OCI-LY1 (cell line): Measurements from ENCODE around the gene EEF1A1.
"Not testable (repeated sequence)": the region's sequence is repeated elsewhere in the genome, so short reads cannot be mapped to it uniquely, and the experiment has no call there.

Experiments used
- H2AFZ ChIP-seq: fragments of 200-600 bp; sonication (generic), shearing (Covaris generic); 2 replicates; pipeline ENCODE4 v1.6.0; 2014; ENCODE audit warnings: antibody characterized with exemption, mild to moderate bottlenecking, low read length
- H3F3A ChIP-seq: fragments of 200-600 bp; sonication (generic), shearing (Covaris generic); 2 replicates; pipeline ENCODE4 v1.6.0; 2014; ENCODE audit warnings: mild to moderate bottlenecking, antibody characterized with exemption, low read length, moderate library complexity; ENCODE audit not compliant: insufficient read depth
- H3K27ac ChIP-seq: fragments of 200-600 bp; sonication (generic); 2 replicates; pipeline ENCODE4 v1.5.1; 2014; ENCODE audit warnings: low read length, mixed run types, mild to moderate bottlenecking, low read depth; ENCODE audit not compliant: poor library complexity, severe bottlenecking
- H3K27me3 ChIP-seq: fragments of 200-600 bp; sonication (generic); 2 replicates; pipeline ENCODE4 v1.6.0; 2014; ENCODE audit warnings: antibody characterized with exemption, mild to moderate bottlenecking, low read length, moderate library complexity; ENCODE audit not compliant: insufficient read depth
- H3K36me3 ChIP-seq: fragments of 200-600 bp; sonication (generic); 2 replicates; pipeline ENCODE4 v1.6.1; 2014; ENCODE audit warnings: mild to moderate bottlenecking, antibody characterized with exemption, low read length, moderate library complexity, mixed read lengths; ENCODE audit not compliant: insufficient read depth
- H3K4me1 ChIP-seq: fragments of 200-600 bp; sonication (generic); 2 replicates; pipeline ENCODE4 v1.5.1; 2014; ENCODE audit warnings: mild to moderate bottlenecking, low read length, moderate library complexity; ENCODE audit not compliant: insufficient read depth, severe bottlenecking
- H3K4me2 ChIP-seq: fragments of 200-600 bp; sonication (generic), shearing (Covaris generic); 2 replicates; pipeline ENCODE4 v1.6.1; 2014; ENCODE audit warnings: low read length
- H3K4me3 ChIP-seq: fragments of 200-600 bp; sonication (generic); 2 replicates; pipeline ENCODE4 v1.5.1; 2014; ENCODE audit warnings: low read length, low read depth, mild to moderate bottlenecking, mixed read lengths; ENCODE audit not compliant: poor library complexity, severe bottlenecking
- H3K79me2 ChIP-seq: fragments of 200-600 bp; shearing (Covaris generic); 2 replicates; pipeline ENCODE4 v1.6.1; 2016; ENCODE audit warnings: mixed run types, low read length, mixed read lengths; ENCODE audit not compliant: insufficient read depth
- H3K9ac ChIP-seq: fragments of 200-600 bp; sonication (generic), shearing (Covaris generic); 2 replicates; pipeline ENCODE4 v1.6.1; 2014; ENCODE audit warnings: mild to moderate bottlenecking, low read length, mixed read lengths
- H3K9me2 ChIP-seq: fragments of 200-600 bp; sonication (generic), shearing (Covaris generic); 2 replicates; pipeline ENCODE4 v1.6.1; 2014; ENCODE audit warnings: low read depth, mild to moderate bottlenecking, low read length, mixed read lengths
- H3K9me3 ChIP-seq: fragments of 200-600 bp; shearing (Covaris generic); 2 replicates; pipeline ENCODE4 v1.6.1; 2014; ENCODE audit warnings: low read length, mixed read lengths
- H4K20me1 ChIP-seq: fragments of 200-600 bp; sonication (generic), shearing (Covaris generic); 2 replicates; pipeline ENCODE4 v1.6.0; 2016; ENCODE audit warnings: mild to moderate bottlenecking, low read length; ENCODE audit not compliant: insufficient read depth
- EZH2 ChIP-seq: fragments of 200-600 bp; sonication (generic), shearing (Covaris generic); IDR thresholded peaks from 2 replicates; pipeline ENCODE4 v1.8.0; 2017; ENCODE audit warnings: borderline replicate concordance, mixed run types, mild to moderate bottlenecking, antibody characterized with exemption, low read length, moderate library complexity, mixed read lengths
- TF ChIP-seq, protein P1 (sequence below): fragments of 200-600 bp; sonication (generic), shearing (Covaris generic); IDR thresholded peaks from 2 replicates; pipeline ENCODE4 v1.5.1; 2017; ENCODE audit warnings: mild to moderate bottlenecking, antibody characterized with exemption, low read length, moderate library complexity, mixed read lengths

Gene EEF1A1

DNA sequence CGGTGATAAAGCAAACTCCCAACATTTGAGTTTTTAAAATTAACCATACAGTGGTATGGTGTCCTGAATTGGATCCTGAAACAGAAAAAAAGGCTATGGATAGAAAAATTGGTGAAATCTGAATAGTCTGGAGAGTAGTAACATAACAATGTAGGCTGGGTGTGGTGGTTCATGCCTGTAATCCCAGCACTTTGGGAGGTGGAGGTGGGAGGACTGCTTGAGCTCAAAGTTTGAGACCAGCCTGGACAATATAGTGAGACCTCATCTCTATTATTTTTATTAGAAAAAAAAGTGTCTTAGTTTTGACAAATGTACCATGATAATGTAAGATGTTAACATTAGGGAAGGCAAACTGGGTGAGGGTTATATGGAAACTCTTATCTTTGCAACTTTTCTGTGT lies 11.0 kb downstream of the EEF1A1 start:
- peak overlapping the region; percentile 19 for H3K27ac ChIP-seq
- H3K27me3 ChIP-seq = no peaks in the 10 kb centered on the region
- H3K4me3 ChIP-seq = no peak overlapping the region
- peaks cover 5% of the 10 kb centered on the region for H3F3A ChIP-seq
- no peaks in the 10 kb centered on the region for H4K20me1 ChIP-seq
- H2AFZ ChIP-seq = no peak overlapping the region
- no peak for TF ChIP-seq EZH2
- TF ChIP-seq, protein P1, sequence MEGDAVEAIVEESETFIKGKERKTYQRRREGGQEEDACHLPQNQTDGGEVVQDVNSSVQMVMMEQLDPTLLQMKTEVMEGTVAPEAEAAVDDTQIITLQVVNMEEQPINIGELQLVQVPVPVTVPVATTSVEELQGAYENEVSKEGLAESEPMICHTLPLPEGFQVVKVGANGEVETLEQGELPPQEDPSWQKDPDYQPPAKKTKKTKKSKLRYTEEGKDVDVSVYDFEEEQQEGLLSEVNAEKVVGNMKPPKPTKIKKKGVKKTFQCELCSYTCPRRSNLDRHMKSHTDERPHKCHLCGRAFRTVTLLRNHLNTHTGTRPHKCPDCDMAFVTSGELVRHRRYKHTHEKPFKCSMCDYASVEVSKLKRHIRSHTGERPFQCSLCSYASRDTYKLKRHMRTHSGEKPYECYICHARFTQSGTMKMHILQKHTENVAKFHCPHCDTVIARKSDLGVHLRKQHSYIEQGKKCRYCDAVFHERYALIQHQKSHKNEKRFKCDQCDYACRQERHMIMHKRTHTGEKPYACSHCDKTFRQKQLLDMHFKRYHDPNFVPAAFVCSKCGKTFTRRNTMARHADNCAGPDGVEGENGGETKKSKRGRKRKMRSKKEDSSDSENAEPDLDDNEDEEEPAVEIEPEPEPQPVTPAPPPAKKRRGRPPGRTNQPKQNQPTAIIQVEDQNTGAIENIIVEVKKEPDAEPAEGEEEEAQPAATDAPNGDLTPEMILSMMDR = no peak
- peaks cover 9% of the 10 kb centered on the region for H3K36me3 ChIP-seq
- H3K9me3 ChIP-seq = no peaks in the 10 kb centered on the region
- no peaks in the 10 kb centered on the region for H3K9me2 ChIP-seq
- H3K79me2 ChIP-seq = no peaks in the 10 kb centered on the region
- H3K4me2 ChIP-seq = no peak overlapping the region
- H3K4me1 ChIP-seq = peaks cover 1% of the 10 kb centered on the region
- H3K9ac ChIP-seq = no peak overlapping the region

DNA sequence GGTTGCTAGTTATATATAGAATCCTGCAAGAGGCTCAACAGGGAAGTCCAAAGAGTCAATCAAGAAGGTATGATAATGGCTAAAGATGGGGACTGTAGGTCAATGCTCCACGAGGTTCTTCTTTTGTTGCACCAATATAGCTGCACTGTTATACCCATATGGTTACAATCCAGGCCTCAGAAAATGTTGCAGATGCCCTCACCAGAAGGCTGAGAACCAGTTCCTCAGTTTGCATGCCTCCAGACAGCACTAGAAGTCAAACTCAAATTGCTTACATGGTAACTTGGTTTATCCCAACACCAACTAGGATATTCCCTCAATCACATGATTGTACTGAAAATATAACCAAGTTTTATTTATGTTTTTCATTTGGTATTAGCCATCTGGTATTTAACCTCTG lies 12.1 kb downstream of the EEF1A1 start:
- Histone ChIP-seq H3K4me2 (no peak overlapping the region), H3K27me3 (no peaks in the 10 kb centered on the region)

DNA sequence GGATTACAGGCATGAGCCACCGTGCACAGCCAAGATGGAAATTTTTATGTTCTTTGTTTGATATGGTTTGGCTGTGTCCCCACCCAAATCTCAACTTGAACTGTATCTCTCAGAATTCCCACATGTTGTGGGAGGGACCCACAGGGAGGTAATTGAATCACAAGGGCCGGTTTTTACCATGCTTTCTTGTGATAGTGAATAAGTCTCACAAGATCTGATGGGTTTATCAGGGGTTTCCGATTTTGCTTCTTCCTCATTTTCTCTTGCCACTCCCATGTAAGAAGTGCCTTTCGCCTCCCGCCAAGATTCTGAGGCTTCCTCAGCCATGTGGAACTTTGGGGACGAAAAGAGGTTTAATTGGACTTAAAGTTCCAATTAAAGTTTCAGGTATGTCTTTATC lies 14.6 kb downstream of the EEF1A1 start:
- Histone ChIP-seq H3K4me3 (no peak overlapping the region), H3F3A (no peaks in the 10 kb centered on the region), H4K20me1 (no peaks in the 10 kb centered on the region), H3K4me2 (no peak overlapping the region), H3K36me3 (peaks cover 33% of the 10 kb centered on the region), H3K9me2 (no peaks in the 10 kb centered on the region), H3K9ac (no peak overlapping the region), H3K27me3 (no peaks in the 10 kb centered on the region), H2AFZ (no peak overlapping the region), H3K79me2 (no peaks in the 10 kb centered on the region), H3K4me1 (no peaks in the 10 kb centered on the region), H3K27ac (no peak overlapping the region), H3K9me3 (no peaks in the 10 kb centered on the region)
- no peak for TF ChIP-seq EZH2
- TF ChIP-seq, protein P1 = no peak

More for the DNA sequence above, 12.1 kb downstream of the EEF1A1 start:
- no peaks in the 10 kb centered on the region for H3K9me2 ChIP-seq
- H3K9me3 ChIP-seq = no peaks in the 10 kb centered on the region
- no peak overlapping the region for H3K9ac ChIP-seq
- H3K36me3 ChIP-seq = peaks cover 16% of the 10 kb centered on the region
- TF ChIP-seq EZH2 = no peak
- TF ChIP-seq, protein P1 = no peak
- H4K20me1 ChIP-seq = no peaks in the 10 kb centered on the region
- H3K27ac ChIP-seq = no peak overlapping the region
- H3K4me3 ChIP-seq = no peak overlapping the region
- no peaks in the 10 kb centered on the region for H3K4me1 ChIP-seq
- no peak overlapping the region for H2AFZ ChIP-seq
- H3F3A ChIP-seq = peaks cover 2% of the 10 kb centered on the region; the same call in 1 of the 2 replicates
- no peaks in the 10 kb centered on the region for H3K79me2 ChIP-seq

DNA sequence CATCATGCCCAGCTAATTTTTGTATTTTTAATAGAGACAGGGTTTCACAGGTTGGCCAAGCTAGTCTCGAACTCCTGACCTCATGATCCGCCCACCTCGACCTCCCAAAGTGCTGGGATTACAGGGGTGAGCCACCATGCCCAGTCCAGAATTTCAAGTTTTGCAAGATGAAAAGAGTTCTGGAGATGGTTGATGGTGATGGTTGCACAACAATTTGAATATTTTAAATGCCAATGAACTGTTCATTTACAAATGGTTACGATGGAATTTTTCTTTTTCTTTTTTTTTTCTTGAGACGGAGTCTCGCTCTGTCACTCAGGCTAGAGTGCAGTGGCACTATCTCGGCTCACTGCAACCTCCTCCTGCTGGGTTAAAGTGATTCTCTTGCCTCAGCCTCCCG lies 15.1 kb downstream of the EEF1A1 start:
- not testable (repeated sequence) for H3F3A ChIP-seq, H3K4me2 ChIP-seq, H3K27ac ChIP-seq, H3K4me3 ChIP-seq, H3K27me3 ChIP-seq, H3K9ac ChIP-seq, H3K79me2 ChIP-seq, H4K20me1 ChIP-seq, H2AFZ ChIP-seq, H3K9me2 ChIP-seq, H3K9me3 ChIP-seq, H3K4me1 ChIP-seq
- H3K36me3 ChIP-seq = peaks cover 38% of the 10 kb centered on the region
